ENCODE data around the gene IL4R. TPM values are rescaled to one million over a fixed set of nuclear protein-coding genes. Genes with fewer than 3 reads are reported as not detected.
"Not testable (repeated sequence)": the region's sequence is repeated elsewhere in the genome, so short reads cannot be mapped to it uniquely, and the experiment has no call there.

The IL4R gene
- total RNA-seq, 1 donor from 2014 or later = 12.3 TPM

DNA sequence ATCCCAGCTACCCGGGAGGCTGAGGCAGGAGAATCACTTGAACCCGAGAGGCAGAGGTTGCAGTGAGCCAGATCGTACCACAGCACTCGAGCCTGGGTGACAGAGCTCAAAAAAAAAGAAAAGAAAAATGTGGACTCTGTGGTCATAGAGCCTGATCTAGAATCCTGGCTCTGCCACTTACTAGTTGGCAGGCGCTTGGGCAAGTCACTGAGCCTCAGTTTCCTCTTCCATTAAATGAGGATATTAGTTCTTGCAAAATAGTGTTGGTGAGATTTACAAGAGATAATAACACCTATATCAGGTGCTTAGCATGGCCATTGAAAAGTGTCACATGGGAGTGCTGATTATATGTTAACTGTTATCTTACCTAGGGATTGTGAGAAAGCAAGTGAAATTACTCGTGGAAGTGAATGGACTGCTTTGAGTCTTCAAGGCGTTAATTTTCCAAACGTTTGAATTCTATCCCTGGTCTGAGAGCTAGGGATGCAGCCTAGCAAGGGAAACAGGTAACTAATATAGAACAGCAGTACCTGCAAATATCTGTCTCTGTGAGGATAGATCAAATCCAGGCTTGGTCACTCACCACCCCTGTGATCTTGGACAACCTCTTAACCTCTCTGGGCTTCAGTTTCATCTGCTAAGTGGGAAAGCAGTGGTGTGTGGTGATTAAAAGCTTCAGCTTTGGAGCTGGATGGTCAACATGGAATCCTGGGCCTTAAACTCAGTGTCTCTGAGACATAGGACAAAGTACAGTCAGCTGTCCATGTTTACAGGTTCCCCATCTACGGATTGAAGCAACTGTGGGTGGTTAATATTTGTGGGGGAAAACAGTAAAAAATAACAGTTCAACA, 44.2 kb upstream of the IL4R start:
- Mint-ChIP-seq H3K4me1 (ENCODE audit: unreplicated experiment) (no peaks in the 10 kb centered on the region), H3K36me3 (no peaks in the 10 kb centered on the region), H3K4me3 (peak overlapping the region; percentile 95), H3K9me3 (peaks cover 4% of the 10 kb centered on the region), H3K27me3 (no peaks in the 10 kb centered on the region), H3K27ac (no peak overlapping the region)
- peak; percentile 4 for DNase-seq (ENCODE audit: extremely low spot score, unreplicated experiment)
- TF ChIP-seq, protein P1, sequence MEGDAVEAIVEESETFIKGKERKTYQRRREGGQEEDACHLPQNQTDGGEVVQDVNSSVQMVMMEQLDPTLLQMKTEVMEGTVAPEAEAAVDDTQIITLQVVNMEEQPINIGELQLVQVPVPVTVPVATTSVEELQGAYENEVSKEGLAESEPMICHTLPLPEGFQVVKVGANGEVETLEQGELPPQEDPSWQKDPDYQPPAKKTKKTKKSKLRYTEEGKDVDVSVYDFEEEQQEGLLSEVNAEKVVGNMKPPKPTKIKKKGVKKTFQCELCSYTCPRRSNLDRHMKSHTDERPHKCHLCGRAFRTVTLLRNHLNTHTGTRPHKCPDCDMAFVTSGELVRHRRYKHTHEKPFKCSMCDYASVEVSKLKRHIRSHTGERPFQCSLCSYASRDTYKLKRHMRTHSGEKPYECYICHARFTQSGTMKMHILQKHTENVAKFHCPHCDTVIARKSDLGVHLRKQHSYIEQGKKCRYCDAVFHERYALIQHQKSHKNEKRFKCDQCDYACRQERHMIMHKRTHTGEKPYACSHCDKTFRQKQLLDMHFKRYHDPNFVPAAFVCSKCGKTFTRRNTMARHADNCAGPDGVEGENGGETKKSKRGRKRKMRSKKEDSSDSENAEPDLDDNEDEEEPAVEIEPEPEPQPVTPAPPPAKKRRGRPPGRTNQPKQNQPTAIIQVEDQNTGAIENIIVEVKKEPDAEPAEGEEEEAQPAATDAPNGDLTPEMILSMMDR (conservative IDR thresholded peaks at IDR 0.05) = no peak

GRCh38 chr16:27270349-27270748, 43.4 kb upstream of the IL4R start:
- no peaks in the 10 kb centered on the region for H3K4me1 Mint-ChIP-seq (ENCODE audit: unreplicated experiment)
- DNase-seq (ENCODE audit: extremely low spot score, unreplicated experiment) = peak; percentile 20
- H3K9me3 Mint-ChIP-seq = peaks cover 4% of the 10 kb centered on the region
- no peak overlapping the region for H3K27ac Mint-ChIP-seq
- H3K36me3 Mint-ChIP-seq = no peaks in the 10 kb centered on the region
- H3K4me3 Mint-ChIP-seq = no peak overlapping the region
- no peaks in the 10 kb centered on the region for H3K27me3 Mint-ChIP-seq
- TF ChIP-seq, protein P1 (conservative IDR thresholded peaks at IDR 0.05) = no peak

- peaks cover 4% of the 10 kb centered on the region for H3K9me3 Mint-ChIP-seq
- H3K4me1 Mint-ChIP-seq (ENCODE audit: unreplicated experiment) = no peaks in the 10 kb centered on the region
- DNase-seq (ENCODE audit: extremely low spot score, unreplicated experiment) = peak; percentile 2
- H3K36me3 Mint-ChIP-seq = no peaks in the 10 kb centered on the region
- no peak overlapping the region for H3K4me3 Mint-ChIP-seq
- H3K27ac Mint-ChIP-seq = no peak overlapping the region
- H3K27me3 Mint-ChIP-seq = no peaks in the 10 kb centered on the region
- TF ChIP-seq, protein P1 (conservative IDR thresholded peaks at IDR 0.05) = no peak
These were observed 41.7 kb upstream of the IL4R start for GRCh38 chr16:27272076-27272475.

DNA sequence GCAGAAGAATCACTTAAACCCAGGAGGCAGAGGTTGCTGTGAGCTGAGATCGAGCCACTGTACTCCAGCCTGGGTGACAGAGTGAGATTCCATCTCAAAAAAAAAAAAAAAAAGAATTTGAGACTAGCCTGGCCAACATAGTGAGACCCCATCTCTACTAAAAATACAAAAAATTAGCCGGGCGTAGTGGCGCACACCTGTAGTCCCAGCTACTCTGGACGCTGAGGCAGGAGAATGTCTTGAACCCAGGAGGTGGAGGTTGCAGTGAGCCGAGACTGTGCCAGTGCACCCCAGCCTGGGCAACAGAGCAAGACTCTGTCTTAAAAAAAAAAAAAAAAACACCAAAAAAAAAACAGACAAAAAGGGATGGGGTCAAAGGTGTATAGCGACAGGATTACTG, 41.1 kb upstream of the IL4R start:
- not testable (repeated sequence) for H3K4me1 Mint-ChIP-seq (ENCODE audit: unreplicated experiment); H3K27ac Mint-ChIP-seq; H3K36me3 Mint-ChIP-seq; H3K27me3 Mint-ChIP-seq; H3K4me3 Mint-ChIP-seq; H3K9me3 Mint-ChIP-seq
- peak; percentile 16 for DNase-seq (ENCODE audit: extremely low spot score, unreplicated experiment)

GRCh38 chr16:27273330-27273669, 40.5 kb upstream of the IL4R start:
- DNase-seq (ENCODE audit: extremely low spot score, unreplicated experiment) = no peak
- H3K4me3 Mint-ChIP-seq = no peak overlapping the region
- no peaks in the 10 kb centered on the region for H3K36me3 Mint-ChIP-seq
- H3K27ac Mint-ChIP-seq = no peak overlapping the region
- TF ChIP-seq, protein P1 (conservative IDR thresholded peaks at IDR 0.05) = no peak
- no peaks in the 10 kb centered on the region for H3K4me1 Mint-ChIP-seq (ENCODE audit: unreplicated experiment)
- H3K9me3 Mint-ChIP-seq = peaks cover 4% of the 10 kb centered on the region
- no peaks in the 10 kb centered on the region for H3K27me3 Mint-ChIP-seq

DNA sequence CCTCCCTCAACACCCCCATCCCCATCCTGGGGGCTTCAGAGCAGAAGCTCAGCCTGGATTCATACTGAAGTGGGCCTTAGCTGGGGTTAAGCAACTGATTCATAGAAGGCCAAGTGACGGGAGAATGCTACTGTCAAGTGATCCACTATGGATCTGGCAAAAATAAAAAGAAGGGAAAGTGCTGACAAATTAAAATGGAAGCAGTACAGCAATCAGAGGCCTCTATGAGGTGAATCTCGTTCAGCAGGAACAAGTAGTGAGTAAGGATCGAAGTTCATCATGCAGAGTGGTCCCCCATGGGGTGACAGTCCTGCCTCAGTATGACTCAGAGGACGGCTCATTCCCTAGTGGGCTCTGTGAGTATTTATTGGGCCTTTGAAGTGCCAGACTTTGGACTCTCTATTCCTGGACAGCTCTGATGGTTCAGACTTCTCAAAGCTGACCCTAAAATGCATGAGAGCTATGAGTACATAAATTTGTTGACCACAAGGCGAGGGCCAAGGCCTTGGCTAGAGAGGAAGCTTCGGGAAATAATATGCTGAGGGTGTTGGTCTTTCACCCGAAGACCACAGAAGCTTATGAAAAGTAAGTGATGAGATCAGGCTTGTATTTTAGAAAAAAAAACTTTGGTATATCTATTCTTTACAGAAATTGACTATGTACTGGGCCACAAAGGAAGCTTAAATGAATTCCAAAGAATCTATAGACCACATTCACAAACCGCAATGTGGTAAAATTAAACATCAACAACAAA, 39.9 kb upstream of the IL4R start:
- Mint-ChIP-seq H3K27me3 (no peaks in the 10 kb centered on the region), H3K36me3 (no peaks in the 10 kb centered on the region), H3K4me1 (ENCODE audit: unreplicated experiment) (no peaks in the 10 kb centered on the region), H3K4me3 (no peak overlapping the region), H3K9me3 (peaks cover 4% of the 10 kb centered on the region), H3K27ac (no peak overlapping the region)
- DNase-seq (ENCODE audit: extremely low spot score, unreplicated experiment) = peak; percentile 15
- TF ChIP-seq, protein P1 (conservative IDR thresholded peaks at IDR 0.05) = no peak

DNA sequence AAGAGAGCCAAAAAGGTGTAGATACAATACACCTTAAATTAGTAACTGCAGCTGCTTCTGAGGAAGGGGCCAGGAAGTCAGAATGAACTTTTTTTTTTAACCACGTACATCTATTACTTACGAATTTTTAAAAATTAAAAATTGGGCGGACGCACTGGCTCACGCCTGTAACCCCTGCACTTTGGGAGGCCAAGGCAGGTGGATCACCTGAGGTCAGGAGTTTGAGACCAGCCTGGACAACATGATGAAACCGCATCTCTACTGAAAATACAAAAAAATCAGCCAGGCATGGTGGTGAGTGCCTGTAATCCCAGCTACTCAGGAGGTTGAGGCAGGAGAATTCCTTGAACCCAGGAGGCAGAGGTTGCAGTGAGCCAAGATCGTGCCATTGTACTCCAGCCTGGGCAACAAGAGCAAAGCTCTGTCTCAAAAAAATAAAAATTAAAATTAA, 39.3 kb upstream of the IL4R start:
- H3K9me3 Mint-ChIP-seq; H3K27me3 Mint-ChIP-seq; H3K27ac Mint-ChIP-seq; H3K4me1 Mint-ChIP-seq (ENCODE audit: unreplicated experiment); H3K36me3 Mint-ChIP-seq; H3K4me3 Mint-ChIP-seq: not testable (repeated sequence)
- peak; percentile 29 for DNase-seq (ENCODE audit: extremely low spot score, unreplicated experiment)

All from type B pancreatic cell (in vitro differentiated cells).